HepG2 (cell line): ENCODE data around the gene MSL2. TPM values are rescaled to one million over a fixed set of nuclear protein-coding genes. Genes with fewer than 3 reads are reported as not detected.

Experiments used
- AGO1 ChIP-seq: fragments of 200-400 bp; formaldehyde crosslinking; IDR thresholded peaks from 2 replicates; pipeline ENCODE4 v1.6.1; 2017; ENCODE audit warnings: mild to moderate bottlenecking, low read depth, low read length, moderate library complexity; ENCODE audit not compliant: poor library complexity, severe bottlenecking
- AHDC1 ChIP-seq: sonication (generic); formaldehyde crosslinking; IDR thresholded peaks from 2 replicates; pipeline ENCODE4 v1.5.1; 2020; ENCODE audit warnings: mild to moderate bottlenecking, missing genetic modification reagents, borderline replicate concordance
- ARID2 ChIP-seq: sonication (generic); formaldehyde crosslinking; IDR thresholded peaks from 2 replicates; pipeline ENCODE4 v1.8.1; 2022; ENCODE audit warnings: mild to moderate bottlenecking, missing genetic modification reagents, borderline replicate concordance
- GZF1 ChIP-seq: sonication (generic); formaldehyde crosslinking; IDR thresholded peaks from 2 replicates; pipeline ENCODE4 v1.5.1; 2020; ENCODE audit warnings: mild to moderate bottlenecking, missing genetic modification reagents
- HIVEP1 ChIP-seq: sonication (generic); formaldehyde crosslinking; IDR thresholded peaks from 2 replicates; pipeline ENCODE4 v1.4.0; 2020; ENCODE audit warnings: mild to moderate bottlenecking, missing genetic modification reagents
- HOMEZ ChIP-seq: IDR thresholded peaks from 2 replicates; pipeline ENCODE4 v1.6.1; 2016; ENCODE audit warnings: low read depth
- NBN ChIP-seq: fragments of 450-650 bp; conservative IDR thresholded peaks from 2 replicates; pipeline ENCODE4 v1.6.1; 2017
- PITX1 ChIP-seq: sonication (generic); formaldehyde crosslinking; IDR thresholded peaks from 2 replicates; pipeline ENCODE4 v1.5.1; 2020; ENCODE audit warnings: mild to moderate bottlenecking, missing genetic modification reagents
- SNRNP70 ChIP-seq: fragments of 200-400 bp; formaldehyde crosslinking; IDR thresholded peaks from 2 replicates; pipeline ENCODE4 v1.6.1; 2017; ENCODE audit warnings: mild to moderate bottlenecking, low read depth, low read length, moderate library complexity
- THAP9 ChIP-seq: sonication (generic); formaldehyde crosslinking; IDR thresholded peaks from 2 replicates; pipeline ENCODE4; 2020; ENCODE audit warnings: missing genetic modification reagents, mild to moderate bottlenecking, borderline replicate concordance
- ZBTB39 ChIP-seq: sonication (generic); formaldehyde crosslinking; IDR thresholded peaks from 2 replicates; pipeline ENCODE4 v1.5.0; 2020; ENCODE audit warnings: missing genetic modification reagents
- ZMYM4 ChIP-seq: sonication (generic); formaldehyde crosslinking; IDR thresholded peaks from 2 replicates; pipeline ENCODE4 v1.8.1; 2023; ENCODE audit warnings: mild to moderate bottlenecking, missing genetic modification reagents
- ZNF234 ChIP-seq: sonication (generic); formaldehyde crosslinking; conservative IDR thresholded peaks from 2 replicates; pipeline ENCODE4 v1.5.1; 2020; ENCODE audit warnings: mild to moderate bottlenecking, missing genetic modification reagents
- ZNF24 ChIP-seq: fragments of 450-650 bp; IDR thresholded peaks from 2 replicates; pipeline ENCODE4 v1.6.1; 2017; ENCODE audit warnings: antibody characterized with exemption, mild to moderate bottlenecking
- ZNF33A ChIP-seq: sonication (generic); formaldehyde crosslinking; IDR thresholded peaks from 2 replicates; pipeline ENCODE4 v1.5.1; 2020; ENCODE audit warnings: missing genetic modification reagents, mild to moderate bottlenecking, moderate library complexity, borderline replicate concordance
- ZNF414 ChIP-seq: sonication (generic); formaldehyde crosslinking; IDR thresholded peaks from 2 replicates; pipeline ENCODE4 v1.5.0; 2020; ENCODE audit warnings: missing genetic modification reagents
- polyA plus RNA-seq, 8 experiments: library from polyadenylated mRNA; depleted of rRNA in 3 of 8; stranded (reverse) in 7 of 8; unstranded in 1 of 8; fragments of >200 nt; fragmentation: Illumina TruSeq in 4 of 8; extraction: Trizol in 4 of 8; gene quantifications; 2 replicates each; pipeline versions ENCODE4 v1.2.1 to v1.2.3, GENCODE V29; 2011 to 2016; ENCODE audit warnings: low read depth in 4 of 8, missing spikeins in 1 of 8, mixed read lengths in 1 of 8; ENCODE audit not compliant: insufficient read depth in 1 of 8
- total RNA-seq, 5 experiments: library from RNA; depleted of rRNA; stranded (reverse); fragments of >200 nt; fragmentation: Illumina TruSeq; extraction: Trizol; gene quantifications; 2 replicates each; pipeline ENCODE4 v1.2.3, GENCODE V29; 2016; ENCODE audit warnings: low read depth in 1 of 5

Gene MSL2
- total and polyA plus RNA-seq, 2 of the 13 experiments (the other 11 are each of a cell fraction or from before 2014, with no cell fraction given), result 6.9 to 11.7 TPM

GRCh38 chr3:136197159-136197793, 1.1 kb upstream of the MSL2 start (continued):
- TF ChIP-seq HOMEZ (CRISPR knock-in tag) (no peak), SNRNP70 (no peak), PITX1 (CRISPR knock-in tag) (no peak), ZNF24 (no peak), AHDC1 (CRISPR knock-in tag) (0 out of 2 replicates have a peak, but pooled peaks have one; percentile 31), THAP9 (0 out of 2 replicates have a peak, but pooled peaks have one; percentile 2), ZNF414 (CRISPR knock-in tag) (no peak), ZNF234 (peak; percentile 23; the same call in 1 of the 2 replicates), HIVEP1 (CRISPR knock-in tag) (no peak), ARID2 (CRISPR knock-in tag) (peak; percentile 1; the same call in 1 of the 2 replicates), ZBTB39 (CRISPR knock-in tag) (no peak; the same call in 1 of the 2 replicates), ZNF33A (CRISPR knock-in tag) (peak; percentile 43; the same call in 1 of the 2 replicates), GZF1 (CRISPR knock-in tag) (no peak), AGO1 (no peak), NBN (no peak), ZMYM4 (0 out of 2 replicates have a peak, but pooled peaks have one; percentile 1)
